ENCODE data around the gene SLC39A1. TPM values are rescaled to one million over a fixed set of nuclear protein-coding genes. Genes with fewer than 3 reads are reported as not detected.
"Not testable (repeated sequence)": the region's sequence is repeated elsewhere in the genome, so short reads cannot be mapped to it uniquely, and the experiment has no call there.

The SLC39A1 gene
- total RNA-seq, 1 experiment from 2014 or later = 124 TPM

GRCh38 chr1:154000420-154000819 is 37.1 kb upstream of the SLC39A1 start:
- Mint-ChIP-seq H3K27ac (ENCODE audit: low read depth, unreplicated experiment) (no peak overlapping the region), H3K27me3 (ENCODE audit: insufficient read depth, unreplicated experiment) (no peaks in the 10 kb centered on the region), H3K36me3 (ENCODE audit: insufficient read depth, unreplicated experiment) (peaks cover 18% of the 10 kb centered on the region), H3K9me3 (ENCODE audit: unreplicated experiment) (no peaks in the 10 kb centered on the region), H3K4me3 (ENCODE audit: unreplicated experiment) (no peak overlapping the region), H3K4me1 (ENCODE audit: insufficient read depth, unreplicated experiment) (no peaks in the 10 kb centered on the region)
- ChIA-PET POLR2A (interaction anchor here (5.2 kb wide), 1 partner anchor 9 kb away, joined by 53 read pairs; the partner anchor contains the start of gene RPS27), CTCF (interaction anchor here (1.4 kb wide), 1 partner anchor 13 kb away, joined by 3 read pairs; no protein-coding TSS in a partner anchor)
- no peak for DNase-seq (ENCODE audit: unreplicated experiment)
- TF ChIP-seq CTCF (IDR thresholded peaks at IDR 0.05; ENCODE audit: unreplicated experiment) = no peak
- intact Hi-C loops (cut with micrococcal nuclease) = no loop called here
- no TSS peak for BruUV-seq (replicated peaks)

- BruUV-seq (replicated peaks); H3K27me3 Mint-ChIP-seq (ENCODE audit: insufficient read depth, unreplicated experiment); H3K4me3 Mint-ChIP-seq (ENCODE audit: unreplicated experiment); intact Hi-C loops (cut with micrococcal nuclease); H3K9me3 Mint-ChIP-seq (ENCODE audit: unreplicated experiment); H3K4me1 Mint-ChIP-seq (ENCODE audit: insufficient read depth, unreplicated experiment); DNase-seq (ENCODE audit: unreplicated experiment): not testable (repeated sequence)
- peak overlapping the region; percentile 59 for H3K27ac Mint-ChIP-seq (ENCODE audit: low read depth, unreplicated experiment)
- ChIA-PET CTCF (interaction anchor here (0.6 kb wide), 1 partner anchor 319 kb away, joined by 3 read pairs; no protein-coding TSS in a partner anchor), POLR2A (interaction anchor here (2.2 kb wide), 1 partner anchor 185 kb away, joined by 4 read pairs; no protein-coding TSS in a partner anchor)
- peaks cover 53% of the 10 kb centered on the region for H3K36me3 Mint-ChIP-seq (ENCODE audit: insufficient read depth, unreplicated experiment)
Measured at GRCh38 chr1:153996882-153997281, 33.5 kb upstream of the SLC39A1 start.

GRCh38 chr1:153995640-153996039 is 32.3 kb upstream of the SLC39A1 start:
- Mint-ChIP-seq H3K4me1 (ENCODE audit: insufficient read depth, unreplicated experiment) (peaks cover 19% of the 10 kb centered on the region), H3K27ac (ENCODE audit: low read depth, unreplicated experiment) (no peak overlapping the region), H3K27me3 (ENCODE audit: insufficient read depth, unreplicated experiment) (no peaks in the 10 kb centered on the region), H3K4me3 (ENCODE audit: unreplicated experiment) (no peak overlapping the region), H3K36me3 (ENCODE audit: insufficient read depth, unreplicated experiment) (peaks cover 66% of the 10 kb centered on the region), H3K9me3 (ENCODE audit: unreplicated experiment) (no peaks in the 10 kb centered on the region)
- no TSS peak for BruUV-seq (replicated peaks)
- POLR2A ChIA-PET = interaction anchor here (0.5 to 13.2 kb wide), 7 partner anchors 9 to 186 kb away, joined by 3 to 358 read pairs (median 4); partner anchors contain the start of genes CREB3L4, JTB, RAB13 and SLC39A1
- CTCF ChIA-PET = interaction anchor here (0.6 to 1.0 kb wide), 3 partner anchors 184 to 320 kb away, joined by 3 read pairs; no protein-coding TSS in a partner anchor
- DNase-seq (ENCODE audit: unreplicated experiment) = no peak
- intact Hi-C loops (cut with micrococcal nuclease) = no loop called here
- no peak for TF ChIP-seq CTCF (IDR thresholded peaks at IDR 0.05; ENCODE audit: unreplicated experiment)

- intact Hi-C loops (cut with micrococcal nuclease) = no loop called here
- Mint-ChIP-seq H3K27me3 (ENCODE audit: insufficient read depth, unreplicated experiment) (no peaks in the 10 kb centered on the region), H3K36me3 (ENCODE audit: insufficient read depth, unreplicated experiment) (peaks cover 70% of the 10 kb centered on the region), H3K9me3 (ENCODE audit: unreplicated experiment) (no peaks in the 10 kb centered on the region), H3K27ac (ENCODE audit: low read depth, unreplicated experiment) (no peak overlapping the region), H3K4me3 (ENCODE audit: unreplicated experiment) (no peak overlapping the region), H3K4me1 (ENCODE audit: insufficient read depth, unreplicated experiment) (peaks cover 22% of the 10 kb centered on the region)
- no peak for DNase-seq (ENCODE audit: unreplicated experiment)
- ChIA-PET CTCF (interaction anchor here (0.6 to 1.0 kb wide), 3 partner anchors 184 to 319 kb away, joined by 3 read pairs; no protein-coding TSS in a partner anchor), POLR2A (interaction anchor here (0.6 to 13.2 kb wide), 9 partner anchors 9 to 637 kb away, joined by 3 to 358 read pairs (median 4); partner anchors contain the start of genes CREB3L4, JTB, RAB13 and SLC39A1)
- no TSS peak for BruUV-seq (replicated peaks)
- TF ChIP-seq CTCF (IDR thresholded peaks at IDR 0.05; ENCODE audit: unreplicated experiment) = no peak
Measured at GRCh38 chr1:153995202-153995601, 31.9 kb upstream of the SLC39A1 start.
